Hepatocyte (in vitro differentiated cells): Measurements from ENCODE around the gene CLCNKB. TPM values are rescaled to one million over a fixed set of nuclear protein-coding genes. Genes with fewer than 3 reads are reported as not detected.
A peak's percentile ranks its signal among the peaks of the same experiment; 100 is the strongest.

ENCODE experiments used
- DNase-seq: peaks from one replicate; pipeline ENCODE4 v3.0.0-alpha.2; 2016; ENCODE audit warnings: low spot score
- H2AFZ ChIP-seq: fragments of 200-600 bp; sonication (generic); 2 replicates; pipeline ENCODE4 v1.6.0; 2016; ENCODE audit warnings: antibody characterized with exemption, mild to moderate bottlenecking
- H3K27ac ChIP-seq: fragments of 200-600 bp; sonication (generic); 2 replicates; pipeline ENCODE4 v1.5.1; 2016; ENCODE audit warnings: mild to moderate bottlenecking
- H3K27me3 ChIP-seq: fragments of 200-600 bp; sonication (generic); 2 replicates; pipeline ENCODE4 v1.6.1; 2016
- H3K36me3 ChIP-seq: fragments of 200-600 bp; sonication (generic); replicated peaks from 2 replicates; pipeline ENCODE4 v1.5.1; 2016; ENCODE audit warnings: low read depth; ENCODE audit not compliant: insufficient read depth
- H3K4me1 ChIP-seq: fragments of 200-600 bp; sonication (generic); 2 replicates; pipeline ENCODE4 v1.5.1; 2016; ENCODE audit warnings: mild to moderate bottlenecking, moderate library complexity; ENCODE audit not compliant: insufficient read depth
- H3K4me2 ChIP-seq: fragments of 200-600 bp; sonication (generic); 2 replicates; pipeline ENCODE4 v1.6.0; 2016
- H3K4me3 ChIP-seq: fragments of 200-600 bp; sonication (generic); 2 replicates; pipeline ENCODE4 v1.5.1; 2016; ENCODE audit warnings: mild to moderate bottlenecking
- H3K79me2 ChIP-seq: fragments of 200-600 bp; sonication (generic); 2 replicates; pipeline ENCODE4 v1.6.0; 2017; ENCODE audit warnings: mild to moderate bottlenecking
- H3K9me2 ChIP-seq: fragments of 200-600 bp; sonication (generic); replicated peaks from 2 replicates; pipeline ENCODE4 v1.6.0; 2017; ENCODE audit warnings: mild to moderate bottlenecking; ENCODE audit not compliant: insufficient read depth
- H3K9me3 ChIP-seq: fragments of 200-600 bp; sonication (generic); 2 replicates; pipeline ENCODE4 v1.5.1; 2016; ENCODE audit warnings: low read depth, mild to moderate bottlenecking
- H4K20me1 ChIP-seq: fragments of 200-600 bp; sonication (generic); 2 replicates; pipeline ENCODE4 v1.6.0; 2016; ENCODE audit warnings: mild to moderate bottlenecking; ENCODE audit not compliant: insufficient read depth, poor library complexity, severe bottlenecking
- EZH2 ChIP-seq: fragments of 200-600 bp; sonication (generic); IDR thresholded peaks from 2 replicates; pipeline ENCODE4 v1.6.1; 2016; ENCODE audit warnings: antibody characterized with exemption, mild to moderate bottlenecking, borderline replicate concordance
- EZH2phosphoT487 ChIP-seq: fragments of 200-600 bp; sonication (generic); IDR thresholded peaks from one replicate; pipeline ENCODE4 v1.6.1; 2018; ENCODE audit warnings: antibody characterized with exemption, mild to moderate bottlenecking, low read depth, moderate library complexity; ENCODE audit not compliant: unreplicated experiment, severe bottlenecking
- WGBS: methylation state at CpG from one replicate; pipeline ENCODE4 v1.1.6; 2016; ENCODE audit warnings: low lambda C conversion rate; ENCODE audit errors: missing lambda C conversion rate; 5-methylcytosine and 5-hydroxymethylcytosine counted together
- polyA plus RNA-seq: library from polyadenylated mRNA; unstranded; fragments of >200 nt; fragmentation: Nextera tagmentation; extraction: Ambion mirVana; gene quantifications from 2 replicates; pipeline ENCODE4 v1.2.1, GENCODE V29; 2016
- total RNA-seq: library from RNA; depleted of rRNA; stranded (reverse); fragments of >200 nt; gene quantifications from 2 replicates; pipeline ENCODE4 v1.2.3, GENCODE V29; 2014
- TF ChIP-seq, protein P1 (sequence below): fragments of 200-600 bp; sonication (generic); IDR thresholded peaks from 2 replicates; pipeline ENCODE4 v1.5.1; 2016; ENCODE audit warnings: antibody characterized with exemption, mild to moderate bottlenecking; ENCODE audit not compliant: poor library complexity

CLCNKB gene
- total and polyA plus RNA-seq, 2 experiments from 2014 or later: 0.47 to 1.4 TPM

DNA sequence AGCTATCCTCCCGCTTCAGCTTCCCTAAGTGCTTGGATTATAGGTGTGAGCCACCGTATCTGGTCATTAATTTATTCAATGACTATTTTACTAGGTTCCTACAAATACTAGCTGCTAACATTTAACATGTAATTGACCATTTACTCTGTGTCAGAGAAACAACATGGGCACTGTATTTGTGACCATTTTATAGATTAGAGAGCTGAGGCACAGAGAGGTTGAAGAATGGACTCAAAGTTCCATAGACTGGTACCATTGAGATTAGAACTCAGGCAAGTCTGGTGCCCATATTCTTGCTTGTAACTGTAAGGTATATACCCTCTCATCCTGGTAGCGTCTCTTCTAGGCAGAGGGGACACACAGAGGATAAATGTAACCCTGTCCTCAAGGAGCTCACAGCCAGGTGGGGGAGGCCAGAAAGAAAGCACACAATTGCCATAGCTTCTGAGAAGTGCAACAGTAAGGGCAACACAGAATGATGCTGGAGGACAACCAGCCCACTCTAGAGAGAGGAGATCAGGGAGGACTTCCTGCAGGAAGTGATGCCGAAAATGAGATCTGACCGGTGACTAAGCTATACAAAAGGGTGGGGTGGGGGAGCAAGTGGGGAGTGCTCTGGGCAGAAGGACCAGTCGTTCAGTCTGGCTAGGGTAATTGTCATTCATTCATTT, 35.8 kb upstream of the CLCNKB start:
- Histone ChIP-seq H3K27me3 (no peaks in the 10 kb centered on the region), H3K4me1 (peaks cover 5% of the 10 kb centered on the region), H3K9me3 (no peaks in the 10 kb centered on the region), H3K9me2 (no peaks in the 10 kb centered on the region), H3K36me3 (no peaks in the 10 kb centered on the region), H3K79me2 (no peaks in the 10 kb centered on the region), H3K27ac (no peak overlapping the region), H4K20me1 (no peaks in the 10 kb centered on the region), H3K4me3 (no peak overlapping the region), H3K4me2 (no peak overlapping the region), H2AFZ (no peak overlapping the region)
- WGBS: 84% methylated on average over 6 of the region's 6 CpGs
- TF ChIP-seq EZH2phosphoT487: no peak
- no peak for TF ChIP-seq EZH2
- TF ChIP-seq, protein P1, sequence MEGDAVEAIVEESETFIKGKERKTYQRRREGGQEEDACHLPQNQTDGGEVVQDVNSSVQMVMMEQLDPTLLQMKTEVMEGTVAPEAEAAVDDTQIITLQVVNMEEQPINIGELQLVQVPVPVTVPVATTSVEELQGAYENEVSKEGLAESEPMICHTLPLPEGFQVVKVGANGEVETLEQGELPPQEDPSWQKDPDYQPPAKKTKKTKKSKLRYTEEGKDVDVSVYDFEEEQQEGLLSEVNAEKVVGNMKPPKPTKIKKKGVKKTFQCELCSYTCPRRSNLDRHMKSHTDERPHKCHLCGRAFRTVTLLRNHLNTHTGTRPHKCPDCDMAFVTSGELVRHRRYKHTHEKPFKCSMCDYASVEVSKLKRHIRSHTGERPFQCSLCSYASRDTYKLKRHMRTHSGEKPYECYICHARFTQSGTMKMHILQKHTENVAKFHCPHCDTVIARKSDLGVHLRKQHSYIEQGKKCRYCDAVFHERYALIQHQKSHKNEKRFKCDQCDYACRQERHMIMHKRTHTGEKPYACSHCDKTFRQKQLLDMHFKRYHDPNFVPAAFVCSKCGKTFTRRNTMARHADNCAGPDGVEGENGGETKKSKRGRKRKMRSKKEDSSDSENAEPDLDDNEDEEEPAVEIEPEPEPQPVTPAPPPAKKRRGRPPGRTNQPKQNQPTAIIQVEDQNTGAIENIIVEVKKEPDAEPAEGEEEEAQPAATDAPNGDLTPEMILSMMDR: no peak
- DNase-seq: no peak

DNA sequence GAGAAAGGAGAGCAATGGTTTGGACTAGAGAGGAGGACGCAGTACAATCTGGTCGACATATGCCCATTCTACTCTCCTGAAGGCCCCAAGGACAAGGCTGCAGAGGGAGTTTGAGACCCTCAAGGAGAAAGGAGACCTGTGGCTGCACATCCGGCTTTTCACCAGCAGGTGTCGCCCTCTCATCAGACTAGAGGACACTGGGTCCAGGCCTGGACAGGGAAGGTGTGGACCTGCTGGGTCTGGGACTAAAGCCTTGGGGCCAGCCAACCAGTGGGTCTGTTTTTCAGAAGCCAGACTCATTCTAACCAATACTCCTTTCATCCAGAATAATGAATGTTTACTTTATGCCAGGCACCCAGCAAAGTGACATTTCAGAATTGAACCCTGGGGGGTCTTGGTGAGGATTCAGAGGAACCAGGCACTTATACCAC, 34.5 kb upstream of the CLCNKB start:
- peak; percentile 91 for DNase-seq
- H3K4me1 ChIP-seq: peaks cover 17% of the 10 kb centered on the region
- no peaks in the 10 kb centered on the region for H3K27me3 ChIP-seq
- no peak overlapping the region for H3K4me2 ChIP-seq
- no peaks in the 10 kb centered on the region for H3K36me3 ChIP-seq
- no peaks in the 10 kb centered on the region for H3K9me2 ChIP-seq
- no peak overlapping the region for H2AFZ ChIP-seq
- H3K9me3 ChIP-seq: no peaks in the 10 kb centered on the region
- no peaks in the 10 kb centered on the region for H3K79me2 ChIP-seq
- H4K20me1 ChIP-seq: no peaks in the 10 kb centered on the region
- TF ChIP-seq, protein P1: peak; percentile 93
- no peak for TF ChIP-seq EZH2phosphoT487
- H3K4me3 ChIP-seq: no peak overlapping the region
- WGBS: 3% methylated on average over 4 of the region's 4 CpGs
- H3K27ac ChIP-seq: no peak overlapping the region

DNA sequence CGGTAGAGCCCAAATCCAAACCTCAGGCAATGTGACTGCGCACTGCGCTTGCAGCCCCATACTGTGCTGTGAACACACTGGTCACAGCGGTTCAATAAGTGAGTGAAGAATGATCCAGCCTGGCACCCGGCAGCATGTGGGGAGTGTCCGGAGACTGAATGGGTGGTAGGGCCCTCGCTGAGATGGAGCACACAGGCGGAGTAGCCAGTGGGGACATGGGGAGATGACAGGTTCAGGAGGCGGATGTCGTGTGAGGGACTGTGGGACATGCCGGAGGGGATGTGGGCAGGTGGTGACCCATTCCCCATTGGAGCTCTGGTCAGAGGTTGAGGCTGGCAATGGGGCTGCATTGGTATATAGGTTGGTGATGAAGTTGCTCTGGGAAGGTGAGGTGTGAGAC, 33.9 kb upstream of the CLCNKB start:
- Histone ChIP-seq H3K27ac (no peak overlapping the region), H4K20me1 (no peaks in the 10 kb centered on the region), H3K4me1 (peaks cover 22% of the 10 kb centered on the region), H3K27me3 (no peaks in the 10 kb centered on the region), H2AFZ (no peak overlapping the region), H3K79me2 (no peaks in the 10 kb centered on the region), H3K4me2 (no peak overlapping the region), H3K9me2 (no peaks in the 10 kb centered on the region), H3K36me3 (no peaks in the 10 kb centered on the region), H3K4me3 (no peak overlapping the region), H3K9me3 (no peaks in the 10 kb centered on the region)
- TF ChIP-seq EZH2phosphoT487 (no peak), EZH2 (no peak)
- TF ChIP-seq, protein P1: no peak
- 95% methylated on average over 11 of the region's 11 CpGs for whole genome bisulfite sequencing
- DNase-seq: no peak
